ENCODE data around the gene NRXN2.

Gene NRXN2

DNA sequence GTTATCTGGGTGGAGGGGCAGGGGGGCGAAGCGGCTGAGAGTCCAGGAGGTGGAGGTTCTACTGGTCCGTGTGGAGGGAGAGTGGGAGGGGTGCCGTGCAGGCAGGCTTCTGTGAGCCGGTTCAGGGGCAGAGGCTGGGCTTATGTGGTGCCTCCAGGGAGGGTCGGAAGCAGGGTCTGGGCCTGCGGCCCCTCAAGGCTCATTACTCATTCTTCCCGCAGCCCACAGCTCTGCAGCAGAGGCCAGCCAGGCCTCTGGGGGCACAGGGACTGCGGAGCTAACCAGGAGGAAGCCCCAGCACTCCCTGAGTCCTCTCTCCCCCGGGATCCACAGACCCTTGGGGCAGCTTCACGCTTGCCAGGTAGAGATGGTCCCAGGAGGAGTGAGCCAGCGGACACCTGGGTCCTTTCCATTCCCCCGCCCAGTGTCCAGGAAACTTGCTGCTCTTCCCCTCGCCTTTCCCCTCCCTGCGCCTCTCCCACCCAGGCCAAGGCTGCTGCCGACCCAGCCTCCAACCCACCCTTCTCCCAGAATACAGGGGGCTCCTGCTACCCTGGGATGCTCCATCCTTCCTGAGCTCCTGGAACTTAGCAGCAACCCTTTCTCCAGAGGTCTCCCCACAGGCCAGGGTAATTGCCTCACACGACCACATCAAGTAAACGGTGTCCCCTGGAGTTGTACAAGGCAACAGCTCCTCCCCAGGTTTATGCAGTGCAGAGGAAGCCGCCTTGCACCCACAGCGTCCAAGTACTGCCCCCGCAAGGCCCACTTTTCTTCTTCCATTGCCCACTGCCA, 6.3 kb downstream of the NRXN2 start:
- peaks cover 4% of the 10 kb centered on the region for H3K4me1 Mint-ChIP-seq (ENCODE audit: low read depth)
- H3K4me3 Mint-ChIP-seq, result no peak overlapping the region
- no peak overlapping the region for H3K27ac Mint-ChIP-seq
- H3K9me3 Mint-ChIP-seq, result no peaks in the 10 kb centered on the region
- no peaks in the 10 kb centered on the region for H3K36me3 Mint-ChIP-seq (ENCODE audit: low read depth)
- peaks cover 85% of the 10 kb centered on the region for H3K27me3 Mint-ChIP-seq (ENCODE audit: low read depth)
- DNase-seq (ENCODE audit: low spot score), result no peak

DNA sequence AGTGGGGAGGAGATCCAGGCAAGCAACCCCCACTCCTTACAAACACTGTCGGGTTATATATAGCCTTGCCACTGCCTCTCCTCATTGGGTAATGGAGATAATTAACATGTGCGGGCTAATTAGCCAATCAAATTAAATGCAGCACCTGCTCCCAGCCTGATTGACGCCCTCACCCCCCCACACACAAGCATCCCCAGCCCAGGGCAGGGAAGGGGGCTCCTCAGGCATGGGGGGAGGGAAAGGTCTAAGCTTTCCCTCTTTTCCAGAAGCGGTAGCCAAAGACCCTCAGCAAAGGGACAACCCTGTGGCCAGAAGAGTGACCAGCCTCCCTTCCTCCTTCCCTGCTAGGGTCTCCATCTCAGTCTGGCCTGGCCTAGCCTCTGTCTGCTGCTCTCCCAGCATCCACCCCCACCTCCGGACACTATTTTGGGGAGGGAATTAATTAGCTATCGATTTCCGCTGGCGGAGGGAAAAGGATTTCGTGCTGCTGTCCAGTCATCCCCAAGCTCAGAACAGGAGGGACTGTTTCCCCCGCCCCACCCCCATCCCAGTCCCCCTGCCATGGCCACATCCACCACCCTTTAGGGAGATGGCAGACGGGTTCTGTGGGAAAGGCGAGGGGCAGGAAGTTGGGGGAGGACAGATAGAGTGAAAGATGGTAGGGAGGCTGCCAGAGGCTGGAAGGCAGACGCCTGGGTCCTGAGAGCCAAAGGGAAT, 7.1 kb downstream of the NRXN2 start:
- no peak for DNase-seq (ENCODE audit: low spot score)
- H3K27ac Mint-ChIP-seq, result no peak overlapping the region
- H3K4me1 Mint-ChIP-seq (ENCODE audit: low read depth), result peaks cover 6% of the 10 kb centered on the region
- no peaks in the 10 kb centered on the region for H3K36me3 Mint-ChIP-seq (ENCODE audit: low read depth)
- no peaks in the 10 kb centered on the region for H3K9me3 Mint-ChIP-seq
- peaks cover 83% of the 10 kb centered on the region for H3K27me3 Mint-ChIP-seq (ENCODE audit: low read depth)
- no peak overlapping the region for H3K4me3 Mint-ChIP-seq

DNA sequence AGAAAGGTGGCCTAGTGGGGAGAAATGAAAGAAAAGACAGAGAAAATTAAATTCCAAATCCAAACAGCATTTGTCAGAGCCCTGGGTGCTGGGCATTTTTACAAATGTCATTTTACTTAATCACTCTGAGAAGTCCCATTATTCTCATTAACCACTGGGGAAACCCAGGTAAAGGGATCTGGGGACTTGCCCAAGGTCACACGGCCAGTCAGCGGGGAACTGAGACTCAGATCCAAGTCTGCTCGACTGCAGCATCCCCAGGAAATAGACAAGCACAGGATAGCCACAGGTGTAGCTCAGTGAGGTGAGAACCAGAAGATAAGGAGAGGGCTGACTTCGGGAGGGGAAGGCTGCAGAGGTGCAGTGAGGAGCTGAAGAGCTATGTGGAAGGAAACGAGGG, 7.9 kb downstream of the NRXN2 start:
- no peaks in the 10 kb centered on the region for H3K36me3 Mint-ChIP-seq (ENCODE audit: low read depth)
- DNase-seq (ENCODE audit: low spot score), result no peak
- peaks cover 6% of the 10 kb centered on the region for H3K4me1 Mint-ChIP-seq (ENCODE audit: low read depth)
- H3K9me3 Mint-ChIP-seq, result no peaks in the 10 kb centered on the region
- H3K27ac Mint-ChIP-seq, result no peak overlapping the region
- peaks cover 83% of the 10 kb centered on the region for H3K27me3 Mint-ChIP-seq (ENCODE audit: low read depth)
- no peak overlapping the region for H3K4me3 Mint-ChIP-seq

DNA sequence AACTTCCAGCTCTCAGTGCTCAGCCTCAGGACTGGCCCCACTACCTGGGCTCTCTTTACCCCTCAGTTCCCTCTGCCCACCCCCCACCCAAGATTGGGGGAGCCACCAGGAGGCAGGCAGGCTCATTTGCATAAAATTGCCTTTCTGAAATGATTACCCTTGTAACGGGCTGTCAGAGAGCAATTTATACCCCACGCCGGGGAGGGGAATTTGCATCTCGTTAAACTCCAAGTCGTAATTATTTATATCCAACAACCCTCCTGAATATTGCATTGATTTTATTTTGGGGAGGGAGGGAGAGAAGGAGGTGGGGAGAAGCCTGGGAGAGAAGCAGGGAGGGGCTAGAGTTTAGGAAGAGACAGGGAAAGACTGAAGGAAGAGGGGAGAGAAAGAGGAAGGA, 8.3 kb downstream of the NRXN2 start:
- no peak overlapping the region for H3K27ac Mint-ChIP-seq
- H3K4me3 Mint-ChIP-seq, result peak overlapping the region; percentile 1
- H3K4me1 Mint-ChIP-seq (ENCODE audit: low read depth), result peaks cover 6% of the 10 kb centered on the region
- DNase-seq (ENCODE audit: low spot score), result no peak
- peaks cover 83% of the 10 kb centered on the region for H3K27me3 Mint-ChIP-seq (ENCODE audit: low read depth)
- no peaks in the 10 kb centered on the region for H3K36me3 Mint-ChIP-seq (ENCODE audit: low read depth)
- no peaks in the 10 kb centered on the region for H3K9me3 Mint-ChIP-seq

DNA sequence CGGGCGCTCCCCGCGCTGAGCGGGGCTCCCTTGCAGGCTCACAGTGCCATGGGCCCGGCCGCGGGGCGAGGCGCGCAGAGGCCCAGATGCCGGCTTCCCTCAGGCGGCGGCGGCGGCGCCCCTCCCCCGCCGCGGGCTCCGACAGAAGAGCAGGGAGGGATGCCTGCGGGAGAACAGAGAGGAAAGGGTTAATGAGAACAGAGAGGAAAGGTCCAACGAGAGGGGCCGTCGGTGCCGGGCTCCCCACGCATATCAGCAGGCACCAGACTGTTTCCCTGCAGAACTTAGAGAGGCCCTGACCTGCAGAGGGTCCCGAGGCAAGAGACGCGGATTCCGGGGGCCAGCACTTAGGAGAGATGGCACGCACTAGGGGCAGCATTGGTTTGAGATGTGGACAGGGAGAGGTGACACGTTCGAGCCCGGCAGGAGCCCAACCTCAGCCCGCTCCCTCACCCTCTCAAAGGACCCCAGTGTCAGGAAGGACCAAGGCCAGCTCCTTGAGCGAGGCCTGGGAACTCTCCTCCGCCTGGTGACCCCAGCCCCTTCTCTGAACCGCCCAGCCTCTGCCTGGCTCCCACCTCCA, 9.1 kb downstream of the NRXN2 start:
- Mint-ChIP-seq H3K27ac (no peak overlapping the region), H3K4me1 (ENCODE audit: low read depth) (peaks cover 6% of the 10 kb centered on the region), H3K9me3 (no peaks in the 10 kb centered on the region), H3K36me3 (ENCODE audit: low read depth) (no peaks in the 10 kb centered on the region), H3K27me3 (ENCODE audit: low read depth) (peaks cover 82% of the 10 kb centered on the region), H3K4me3 (peak overlapping the region; percentile 1)
- no peak for DNase-seq (ENCODE audit: low spot score)

DNA sequence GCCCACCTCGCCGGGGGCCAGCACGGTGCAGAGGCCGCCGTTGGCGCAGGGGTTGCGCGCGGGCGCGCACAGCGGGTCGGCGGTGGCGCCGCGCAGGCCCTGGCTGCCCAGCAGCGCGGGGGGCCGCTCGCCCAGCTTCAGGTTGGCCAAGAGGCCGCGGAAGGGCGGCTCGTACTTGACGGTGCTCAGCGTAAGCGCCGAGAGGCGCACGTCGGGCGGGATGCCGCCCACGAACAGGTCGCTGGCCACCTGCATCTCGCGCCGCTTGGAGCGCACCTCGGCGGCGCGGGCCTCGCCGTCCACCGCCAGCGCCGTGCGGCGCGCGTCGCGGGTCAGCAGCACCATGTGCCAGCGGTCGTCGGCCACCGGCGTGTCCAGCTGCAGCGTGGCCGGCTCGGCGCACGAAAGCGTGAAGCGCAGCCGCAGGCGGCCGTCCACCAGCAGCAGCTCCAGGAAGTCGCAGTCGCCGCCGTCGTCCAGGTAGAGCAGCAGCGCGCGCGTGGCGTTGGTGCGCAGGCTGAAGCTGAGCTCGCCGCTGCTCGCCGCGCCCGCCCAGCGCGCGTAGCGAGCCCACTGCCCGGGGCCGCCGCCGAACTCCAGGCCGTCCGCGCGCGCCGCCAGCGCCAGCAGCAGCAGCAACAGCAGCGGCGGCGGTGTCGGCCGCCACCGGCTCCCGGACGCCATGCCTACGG, 9.8 kb downstream of the NRXN2 start:
- Mint-ChIP-seq H3K27me3 (ENCODE audit: low read depth) (peaks cover 79% of the 10 kb centered on the region), H3K27ac (no peak overlapping the region), H3K36me3 (ENCODE audit: low read depth) (no peaks in the 10 kb centered on the region), H3K4me3 (no peak overlapping the region), H3K4me1 (ENCODE audit: low read depth) (peaks cover 6% of the 10 kb centered on the region), H3K9me3 (no peaks in the 10 kb centered on the region)
- peak; percentile 8 for DNase-seq (ENCODE audit: low spot score)

DNA sequence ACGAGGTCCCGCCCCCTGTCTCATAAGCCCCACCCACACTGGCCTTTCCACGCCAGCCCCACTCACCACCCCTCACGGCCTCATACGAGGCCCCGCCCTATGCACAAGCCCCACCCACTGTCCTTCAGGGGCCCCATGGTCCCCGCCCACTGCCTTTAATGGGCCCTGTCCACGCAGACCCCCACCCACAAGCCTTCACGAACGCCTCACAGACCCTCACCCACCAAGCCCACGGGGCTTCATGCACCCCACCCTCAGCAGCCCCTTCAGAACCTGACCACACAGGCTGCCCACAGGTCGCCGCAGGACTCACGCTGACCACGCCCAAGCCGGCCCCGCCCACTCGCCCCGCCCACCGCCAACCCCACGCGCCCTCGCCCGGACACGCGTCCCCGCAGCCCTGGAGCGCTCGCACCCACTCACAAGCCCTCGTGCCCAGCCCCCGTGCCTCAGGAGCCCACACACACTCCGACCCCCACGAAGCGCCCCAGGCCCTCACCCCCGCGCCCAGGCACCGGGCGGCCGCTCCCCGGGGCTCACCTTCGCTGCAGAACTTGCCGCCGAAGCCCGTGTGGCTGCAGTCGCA, 10.5 kb downstream of the NRXN2 start:
- DNase-seq (ENCODE audit: low spot score), result no peak
- H3K4me1 Mint-ChIP-seq (ENCODE audit: low read depth), result peaks cover 6% of the 10 kb centered on the region

DNA sequence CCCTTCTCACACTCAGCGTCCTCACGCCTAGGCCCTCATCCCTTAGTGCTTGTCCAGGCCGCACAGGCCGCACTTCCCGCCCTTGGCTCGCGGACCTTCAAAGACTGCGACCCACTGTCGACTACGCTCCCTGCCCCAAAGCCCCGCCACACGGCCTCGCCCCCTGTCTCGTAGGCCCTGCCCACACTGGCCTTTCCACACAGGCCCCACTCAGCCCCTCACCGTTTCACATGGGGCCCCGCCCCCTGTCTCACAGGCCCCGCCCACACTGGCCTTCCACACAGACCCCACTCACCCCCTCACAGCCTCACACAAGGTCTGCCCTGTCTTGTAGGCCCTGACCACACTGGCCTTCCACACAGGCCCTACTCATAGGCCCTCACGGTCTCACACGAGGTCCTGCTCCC, 11.0 kb downstream of the NRXN2 start:
- peak overlapping the region; percentile 12 for H3K4me3 Mint-ChIP-seq
- H3K27me3 Mint-ChIP-seq (ENCODE audit: low read depth), result peaks cover 69% of the 10 kb centered on the region
- H3K27ac Mint-ChIP-seq, result no peak overlapping the region
- no peaks in the 10 kb centered on the region for H3K9me3 Mint-ChIP-seq
- no peaks in the 10 kb centered on the region for H3K36me3 Mint-ChIP-seq (ENCODE audit: low read depth)
- peaks cover 6% of the 10 kb centered on the region for H3K4me1 Mint-ChIP-seq (ENCODE audit: low read depth)
- DNase-seq (ENCODE audit: low spot score), result no peak

More for the DNA sequence above, 10.5 kb downstream of the NRXN2 start:
- H3K9me3 Mint-ChIP-seq, result no peaks in the 10 kb centered on the region
- no peaks in the 10 kb centered on the region for H3K36me3 Mint-ChIP-seq (ENCODE audit: low read depth)
- H3K4me3 Mint-ChIP-seq, result peak overlapping the region; percentile 12
- peaks cover 75% of the 10 kb centered on the region for H3K27me3 Mint-ChIP-seq (ENCODE audit: low read depth)
- no peak overlapping the region for H3K27ac Mint-ChIP-seq

DNA sequence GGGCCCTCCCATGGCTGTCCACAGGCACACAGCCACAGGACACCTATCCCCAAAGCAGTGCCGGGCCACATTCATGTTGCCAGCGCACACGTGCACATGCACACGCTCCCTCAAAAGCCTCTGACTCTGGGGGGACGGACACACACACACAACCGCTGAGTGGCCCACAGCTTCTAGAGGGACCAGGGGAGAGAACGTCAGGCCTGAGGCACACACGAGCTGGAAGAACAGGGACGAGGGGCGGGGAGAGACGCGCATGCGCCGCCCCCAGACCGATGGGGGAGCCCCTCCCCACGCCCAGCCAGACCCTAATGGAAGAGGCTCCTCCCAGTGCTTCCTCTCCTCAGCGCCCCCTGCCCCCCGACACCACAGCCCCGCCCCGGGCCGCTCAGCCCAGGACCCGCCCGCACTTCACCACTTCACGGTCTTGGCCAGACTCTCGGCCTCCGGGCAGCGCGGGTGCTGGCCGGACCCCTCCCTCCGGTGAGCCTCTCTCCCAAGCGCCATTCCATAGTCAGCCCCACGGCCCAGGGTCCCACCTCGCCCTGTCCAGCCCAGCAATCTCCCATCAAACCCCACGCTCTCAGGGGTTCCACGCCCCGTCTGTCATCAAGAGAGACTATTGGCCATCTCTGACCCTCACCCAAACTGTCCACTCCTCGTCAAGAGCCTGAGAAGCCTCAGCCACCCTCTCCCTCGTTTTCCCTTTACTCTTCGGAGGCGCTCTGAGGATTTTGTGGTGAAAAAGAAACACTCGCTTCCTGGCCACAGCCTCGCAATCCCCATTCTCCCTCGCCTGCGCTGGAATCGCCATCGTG, 11.7 kb downstream of the NRXN2 start:
- peak overlapping the region; percentile 12 for H3K4me3 Mint-ChIP-seq
- peaks cover 6% of the 10 kb centered on the region for H3K4me1 Mint-ChIP-seq (ENCODE audit: low read depth)
- no peak overlapping the region for H3K27ac Mint-ChIP-seq
- no peaks in the 10 kb centered on the region for H3K9me3 Mint-ChIP-seq
- H3K27me3 Mint-ChIP-seq (ENCODE audit: low read depth), result peaks cover 63% of the 10 kb centered on the region
- H3K36me3 Mint-ChIP-seq (ENCODE audit: low read depth), result no peaks in the 10 kb centered on the region
- DNase-seq (ENCODE audit: low spot score), result no peak

DNA sequence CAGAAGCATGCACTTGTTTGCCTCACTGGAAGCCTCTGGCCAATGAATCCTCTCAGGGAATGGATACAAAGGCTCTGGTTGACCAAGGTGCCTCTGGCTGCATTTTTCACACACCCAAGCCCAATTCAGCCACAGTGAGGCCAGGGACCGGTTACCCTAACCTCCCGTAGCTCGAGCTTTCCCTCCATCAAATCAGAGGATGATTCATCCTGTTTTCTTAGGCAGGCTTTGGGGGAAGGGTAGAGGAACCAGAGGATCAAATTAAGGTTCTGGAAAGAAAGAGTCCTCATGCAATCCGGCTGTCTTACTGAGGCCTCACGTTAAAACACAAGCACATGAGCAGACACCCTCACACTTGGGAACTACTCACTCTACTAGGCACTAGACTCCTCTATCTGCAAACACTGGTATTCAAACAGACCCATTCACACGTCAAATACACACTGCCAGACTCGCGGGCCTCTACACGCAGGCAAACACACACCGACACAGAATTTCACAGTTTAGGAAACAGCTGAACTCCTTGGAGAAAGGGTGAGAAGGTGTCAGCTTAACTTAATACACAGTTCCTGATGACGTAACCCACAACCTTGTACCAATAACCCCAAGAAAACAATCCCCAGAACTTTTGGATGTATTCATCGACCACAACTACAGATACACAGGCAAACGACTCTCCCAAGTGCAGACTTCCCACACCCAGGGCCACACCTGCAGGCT, 12.4 kb downstream of the NRXN2 start:
- peaks cover 58% of the 10 kb centered on the region for H3K27me3 Mint-ChIP-seq (ENCODE audit: low read depth)
- no peaks in the 10 kb centered on the region for H3K9me3 Mint-ChIP-seq
- DNase-seq (ENCODE audit: low spot score), result no peak
- H3K27ac Mint-ChIP-seq, result no peak overlapping the region
- H3K4me3 Mint-ChIP-seq, result no peak overlapping the region
- peaks cover 6% of the 10 kb centered on the region for H3K4me1 Mint-ChIP-seq (ENCODE audit: low read depth)
- no peaks in the 10 kb centered on the region for H3K36me3 Mint-ChIP-seq (ENCODE audit: low read depth)

DNA sequence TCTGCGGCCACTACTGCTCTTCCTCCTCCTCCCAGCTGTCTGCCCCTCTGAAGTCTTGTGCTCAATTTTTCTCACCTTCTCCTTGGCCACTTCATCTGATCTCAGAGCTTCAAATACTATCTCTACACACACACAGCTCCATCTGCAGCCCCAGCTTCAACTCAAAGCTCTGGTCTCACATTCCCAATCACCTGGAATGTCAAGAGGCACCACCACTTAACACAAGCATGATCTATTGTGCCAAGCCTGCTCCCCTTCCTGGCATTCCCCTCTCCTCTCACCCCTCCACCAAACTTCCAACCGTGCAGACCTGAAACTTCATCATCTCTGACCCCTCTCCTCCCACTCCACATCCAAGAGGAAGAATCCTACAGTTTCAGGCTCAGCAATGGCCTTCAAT, 17.5 kb downstream of the NRXN2 start:
- no peaks in the 10 kb centered on the region for H3K36me3 Mint-ChIP-seq (ENCODE audit: low read depth)
- peaks cover 5% of the 10 kb centered on the region for H3K4me1 Mint-ChIP-seq (ENCODE audit: low read depth)
- no peak overlapping the region for H3K27ac Mint-ChIP-seq
- DNase-seq (ENCODE audit: low spot score), result no peak
- peaks cover 37% of the 10 kb centered on the region for H3K27me3 Mint-ChIP-seq (ENCODE audit: low read depth)
- no peaks in the 10 kb centered on the region for H3K9me3 Mint-ChIP-seq
- H3K4me3 Mint-ChIP-seq, result no peak overlapping the region

DNA sequence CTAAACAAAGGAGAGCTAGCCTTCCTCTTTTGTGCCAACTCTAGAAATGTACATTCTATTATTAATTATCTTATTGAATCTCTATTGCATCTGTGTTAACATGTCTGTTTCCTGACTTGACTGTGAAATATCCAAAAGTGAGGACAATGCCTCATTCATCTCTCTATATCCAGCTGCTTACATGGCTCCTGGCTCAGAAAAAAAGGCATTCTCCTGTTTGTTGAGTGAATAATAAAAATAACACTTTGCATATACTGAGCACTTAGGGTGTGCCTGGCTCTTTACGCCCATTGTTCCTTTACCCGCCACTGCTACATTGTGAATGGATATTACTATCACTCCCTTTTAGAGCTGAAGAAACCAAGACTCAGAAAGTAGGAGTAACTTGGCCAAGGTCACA, 19.9 kb downstream of the NRXN2 start:
- Mint-ChIP-seq H3K4me3 (no peak overlapping the region), H3K27me3 (ENCODE audit: low read depth) (peaks cover 20% of the 10 kb centered on the region), H3K36me3 (ENCODE audit: low read depth) (no peaks in the 10 kb centered on the region), H3K4me1 (ENCODE audit: low read depth) (peaks cover 5% of the 10 kb centered on the region), H3K9me3 (no peaks in the 10 kb centered on the region), H3K27ac (no peak overlapping the region)
- DNase-seq (ENCODE audit: low spot score), result no peak

Measured in T-helper 2 cell treated with Interferon-gamma antibody and Interleukin-4, amounts not matched to agents 5 μg/mL and 100 μg/mL, for 36 hours (primary cell).